GM12878 (cell line): ENCODE measurements around the gene CCDC17.

Experiments used
- FOXM1 ChIP-seq: IDR thresholded peaks from 2 replicates; pipeline ENCODE4 v1.6.1; 2012; ENCODE audit warnings: low read depth, mild to moderate bottlenecking, inconsistent platforms, low read length, moderate library complexity
- TF ChIP-seq, protein P1 (sequence below), 3 experiments: IDR thresholded peaks in 2 of 3; conservative IDR thresholded peaks in 1 of 3; 2 replicates each; pipeline ENCODE4 v1.5.1; 2011; ENCODE audit warnings: low read depth in 3 of 3, low read length in 3 of 3, mild to moderate bottlenecking in 3 of 3, control low read depth in 2 of 3, moderate library complexity in 2 of 3, inconsistent platforms in 1 of 3, mixed read lengths in 1 of 3; ENCODE audit not compliant: control insufficient read depth in 2 of 3, insufficient read depth in 1 of 3; ENCODE audit errors: extremely low read depth in 1 of 3

DNA sequence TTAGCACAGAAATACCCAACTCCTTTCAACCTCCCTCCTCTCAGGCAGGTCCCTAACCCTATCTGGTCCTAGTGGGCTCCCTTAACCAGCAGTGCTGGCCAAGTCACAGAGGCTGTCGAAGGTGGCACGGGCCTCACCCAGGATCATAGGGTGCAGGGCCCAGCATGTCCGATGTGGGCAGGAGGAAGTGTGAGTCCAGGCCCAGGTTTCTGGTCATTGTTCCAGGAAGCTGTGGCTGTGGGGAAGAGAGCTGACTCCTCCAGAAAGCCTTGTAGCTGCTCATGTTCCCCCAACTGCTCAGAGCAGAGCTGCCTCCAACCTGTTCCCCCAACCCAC is 2.4 kb downstream of the CCDC17 start:
- no peak for TF ChIP-seq FOXM1
- TF ChIP-seq, protein P1, sequence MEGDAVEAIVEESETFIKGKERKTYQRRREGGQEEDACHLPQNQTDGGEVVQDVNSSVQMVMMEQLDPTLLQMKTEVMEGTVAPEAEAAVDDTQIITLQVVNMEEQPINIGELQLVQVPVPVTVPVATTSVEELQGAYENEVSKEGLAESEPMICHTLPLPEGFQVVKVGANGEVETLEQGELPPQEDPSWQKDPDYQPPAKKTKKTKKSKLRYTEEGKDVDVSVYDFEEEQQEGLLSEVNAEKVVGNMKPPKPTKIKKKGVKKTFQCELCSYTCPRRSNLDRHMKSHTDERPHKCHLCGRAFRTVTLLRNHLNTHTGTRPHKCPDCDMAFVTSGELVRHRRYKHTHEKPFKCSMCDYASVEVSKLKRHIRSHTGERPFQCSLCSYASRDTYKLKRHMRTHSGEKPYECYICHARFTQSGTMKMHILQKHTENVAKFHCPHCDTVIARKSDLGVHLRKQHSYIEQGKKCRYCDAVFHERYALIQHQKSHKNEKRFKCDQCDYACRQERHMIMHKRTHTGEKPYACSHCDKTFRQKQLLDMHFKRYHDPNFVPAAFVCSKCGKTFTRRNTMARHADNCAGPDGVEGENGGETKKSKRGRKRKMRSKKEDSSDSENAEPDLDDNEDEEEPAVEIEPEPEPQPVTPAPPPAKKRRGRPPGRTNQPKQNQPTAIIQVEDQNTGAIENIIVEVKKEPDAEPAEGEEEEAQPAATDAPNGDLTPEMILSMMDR (IDR thresholded peaks at IDR 0.05 in 2 of 3, conservative IDR thresholded peaks at IDR 0.05 in 1 of 3; ENCODE audit: control insufficient read depth in 2 of 3, extremely low read depth in 1 of 3, insufficient read depth in 1 of 3, low read depth in 3 of 3, low read length in 3 of 3): no peak
